Measurements from ENCODE around the gene IL21R. TPM values are rescaled to one million over a fixed set of nuclear protein-coding genes. Genes with fewer than 3 reads are reported as not detected.

The IL21R gene
- total RNA-seq, 1 donor: 0.43 TPM

- no peak overlapping the region for H3K4me3 ChIP-seq (ENCODE audit: low read depth, low read length)
- TF ChIP-seq CTCF (IDR thresholded peaks at IDR 0.05; ENCODE audit: insufficient read depth, low read depth, low read length): no peak
- no peak for DNase-seq (ENCODE audit: low read depth)
These were observed 70.4 kb downstream of the IL21R start for GRCh38 chr16:27472091-27473020.

GRCh38 chr16:27473101-27473900 lies 71.3 kb downstream of the IL21R start:
- H3K4me3 ChIP-seq (ENCODE audit: low read depth, low read length): no peak overlapping the region
- no peak for DNase-seq (ENCODE audit: low read depth)
- no peak for TF ChIP-seq CTCF (IDR thresholded peaks at IDR 0.05; ENCODE audit: insufficient read depth, low read depth, low read length)

GRCh38 chr16:27474041-27474440 lies 72.1 kb downstream of the IL21R start:
- no peak overlapping the region for H3K4me3 ChIP-seq (ENCODE audit: low read depth, low read length)
- TF ChIP-seq CTCF (IDR thresholded peaks at IDR 0.05; ENCODE audit: insufficient read depth, low read depth, low read length): no peak
- no peak for DNase-seq (ENCODE audit: low read depth)

GRCh38 chr16:27474921-27475320 lies 72.9 kb downstream of the IL21R start:
- no peak for DNase-seq (ENCODE audit: low read depth)
- H3K4me3 ChIP-seq (ENCODE audit: low read depth, low read length): no peak overlapping the region
- TF ChIP-seq CTCF (IDR thresholded peaks at IDR 0.05; ENCODE audit: insufficient read depth, low read depth, low read length): no peak

DNA sequence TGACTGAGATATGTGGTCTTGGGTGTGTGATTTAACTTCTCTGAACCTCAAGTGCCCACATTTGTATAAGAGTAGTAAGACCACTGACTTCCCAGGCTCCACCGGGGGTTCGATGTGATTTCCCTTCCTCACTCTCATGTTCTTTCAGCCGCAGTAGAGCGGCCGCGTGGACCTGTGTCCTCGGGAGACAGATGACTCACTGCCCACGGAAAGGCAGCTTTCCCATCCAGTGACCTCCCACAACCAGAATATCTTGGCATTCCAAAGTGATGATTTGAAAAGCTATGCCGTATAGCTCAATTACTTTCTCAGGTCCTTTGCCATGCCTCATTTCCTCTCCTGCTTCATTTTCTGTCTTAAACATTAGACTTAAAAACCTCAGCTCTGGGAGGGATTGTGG lies 73.6 kb downstream of the IL21R start:
- no peak overlapping the region for H3K4me3 ChIP-seq (ENCODE audit: low read depth, low read length)
- no peak for TF ChIP-seq CTCF (IDR thresholded peaks at IDR 0.05; ENCODE audit: insufficient read depth, low read depth, low read length)
- DNase-seq (ENCODE audit: low read depth): peak; percentile 74

GRCh38 chr16:27476240-27476639 lies 74.3 kb downstream of the IL21R start:
- H3K4me3 ChIP-seq (ENCODE audit: low read depth, low read length): no peak overlapping the region
- no peak for TF ChIP-seq CTCF (IDR thresholded peaks at IDR 0.05; ENCODE audit: insufficient read depth, low read depth, low read length)
- no peak for DNase-seq (ENCODE audit: low read depth)

Data from fibroblast of villous mesenchyme (primary cell).